Astrocyte (in vitro differentiated cells and primary cell): ENCODE results near the gene RAD51AP2.

Experiments used
- EZH2 ChIP-seq: IDR thresholded peaks from 2 replicates; pipeline ENCODE4 v1.6.1; 2012; ENCODE audit warnings: mild to moderate bottlenecking, low read length, inconsistent platforms; ENCODE audit not compliant: insufficient read depth
- TF ChIP-seq, protein P1 (sequence below): IDR thresholded peaks from 2 replicates; pipeline ENCODE4 v1.5.1; 2011; ENCODE audit warnings: low read depth, mild to moderate bottlenecking, inconsistent platforms, low read length, moderate library complexity; ENCODE audit not compliant: insufficient read depth

DNA sequence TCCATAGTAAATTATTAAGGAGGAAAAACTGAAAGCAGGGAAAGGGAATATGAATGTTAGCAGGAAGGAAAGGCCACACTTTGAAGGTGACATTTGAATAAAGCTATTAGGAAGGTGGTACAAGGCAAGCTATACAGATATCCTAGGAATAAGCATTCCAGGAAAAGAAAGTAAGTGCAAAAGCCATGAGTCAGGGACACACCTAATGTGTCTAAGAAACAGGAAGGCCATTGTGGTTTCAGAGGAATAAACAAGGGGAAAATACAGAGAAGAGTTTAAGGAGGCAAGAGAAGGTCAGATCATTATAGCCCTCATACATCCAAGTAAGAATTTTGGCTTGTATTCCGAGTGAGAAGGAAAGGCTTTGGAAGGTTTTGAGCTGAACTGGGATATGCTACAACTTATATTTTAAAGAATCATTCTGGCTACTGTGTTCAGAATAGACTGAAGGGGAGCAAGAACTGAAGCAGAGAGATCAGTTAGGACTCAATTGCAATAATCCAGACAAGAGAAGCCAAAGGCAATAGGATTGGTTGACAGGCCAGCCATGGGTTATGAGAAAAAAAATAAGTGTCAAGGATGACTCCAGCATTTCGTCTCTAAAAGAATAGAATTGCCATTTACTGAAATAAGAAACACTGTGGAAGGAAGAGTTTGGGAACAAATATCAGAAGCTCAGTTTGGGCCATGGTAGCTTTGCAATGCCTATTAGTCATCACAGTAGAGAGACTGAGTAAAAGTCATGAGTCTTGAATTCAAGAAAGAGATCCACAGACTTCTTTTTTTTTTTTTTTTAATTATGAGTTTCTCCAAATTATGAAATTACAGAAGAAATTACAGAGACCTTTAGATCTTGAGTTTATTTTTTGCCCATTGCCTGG lies 11.3 kb downstream of the RAD51AP2 start:
- TF ChIP-seq, protein P1, sequence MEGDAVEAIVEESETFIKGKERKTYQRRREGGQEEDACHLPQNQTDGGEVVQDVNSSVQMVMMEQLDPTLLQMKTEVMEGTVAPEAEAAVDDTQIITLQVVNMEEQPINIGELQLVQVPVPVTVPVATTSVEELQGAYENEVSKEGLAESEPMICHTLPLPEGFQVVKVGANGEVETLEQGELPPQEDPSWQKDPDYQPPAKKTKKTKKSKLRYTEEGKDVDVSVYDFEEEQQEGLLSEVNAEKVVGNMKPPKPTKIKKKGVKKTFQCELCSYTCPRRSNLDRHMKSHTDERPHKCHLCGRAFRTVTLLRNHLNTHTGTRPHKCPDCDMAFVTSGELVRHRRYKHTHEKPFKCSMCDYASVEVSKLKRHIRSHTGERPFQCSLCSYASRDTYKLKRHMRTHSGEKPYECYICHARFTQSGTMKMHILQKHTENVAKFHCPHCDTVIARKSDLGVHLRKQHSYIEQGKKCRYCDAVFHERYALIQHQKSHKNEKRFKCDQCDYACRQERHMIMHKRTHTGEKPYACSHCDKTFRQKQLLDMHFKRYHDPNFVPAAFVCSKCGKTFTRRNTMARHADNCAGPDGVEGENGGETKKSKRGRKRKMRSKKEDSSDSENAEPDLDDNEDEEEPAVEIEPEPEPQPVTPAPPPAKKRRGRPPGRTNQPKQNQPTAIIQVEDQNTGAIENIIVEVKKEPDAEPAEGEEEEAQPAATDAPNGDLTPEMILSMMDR = no peak
- no peak for TF ChIP-seq EZH2
